DMS 273 (cell line): ENCODE data around the gene TOX3.

ENCODE experiments used
- DNase-seq: peaks from one replicate; lab custom pipeline; 2025; ENCODE audit not compliant: unreplicated experiment; lab: John Stamatoyannopoulos, UW

The TOX3 gene

GRCh38 chr16:52405441-52405840, 141.5 kb downstream of the TOX3 start:
- DNase-seq, result peak; percentile 37

- DNase-seq, result no peak
These were observed 142.4 kb downstream of the TOX3 start for GRCh38 chr16:52404546-52404945.

GRCh38 chr16:52399116-52399515, 147.8 kb downstream of the TOX3 start:
- DNase-seq, result no peak

GRCh38 chr16:52398491-52398960, 148.4 kb downstream of the TOX3 start:
- no peak for DNase-seq

- no peak for DNase-seq
These were observed 148.9 kb downstream of the TOX3 start for GRCh38 chr16:52398021-52398420.

GRCh38 chr16:52393448-52393847, 153.5 kb downstream of the TOX3 start:
- no peak for DNase-seq

GRCh38 chr16:52389045-52389444, 157.9 kb downstream of the TOX3 start:
- no peak for DNase-seq
